ENCODE measurements around the gene KIF3B.
"Not testable (repeated sequence)": the region's sequence is repeated elsewhere in the genome, so short reads cannot be mapped to it uniquely, and the experiment has no call there.

Gene KIF3B

GRCh38 chr20:32296819-32297420 lies 19.5 kb downstream of the KIF3B start:
- no peak for DNase-seq

- no peak for DNase-seq
Measured at GRCh38 chr20:32297439-32297838, 20.0 kb downstream of the KIF3B start.

- DNase-seq = no peak
Measured at GRCh38 chr20:32300647-32301046, 23.2 kb downstream of the KIF3B start.

- DNase-seq = no peak
Measured at GRCh38 chr20:32301719-32302506, 24.5 kb downstream of the KIF3B start.

GRCh38 chr20:32302507-32302872 lies 25.0 kb downstream of the KIF3B start:
- DNase-seq = no peak

GRCh38 chr20:32304131-32304746 lies 26.8 kb downstream of the KIF3B start:
- no peak for DNase-seq

- no peak for DNase-seq
Measured at GRCh38 chr20:32312718-32313424, 35.4 kb downstream of the KIF3B start.

GRCh38 chr20:32314768-32315167 lies 37.3 kb downstream of the KIF3B start:
- DNase-seq = no peak

- no peak for DNase-seq
Measured at GRCh38 chr20:32315399-32315798, 37.9 kb downstream of the KIF3B start.

GRCh38 chr20:32315891-32316290 lies 38.4 kb downstream of the KIF3B start:
- no peak for DNase-seq

GRCh38 chr20:32316667-32317066 lies 39.2 kb downstream of the KIF3B start:
- DNase-seq = no peak

GRCh38 chr20:32319100-32319499 lies 41.6 kb downstream of the KIF3B start:
- DNase-seq = no peak

- no peak for DNase-seq
Measured at GRCh38 chr20:32320305-32320704, 42.9 kb downstream of the KIF3B start.

- DNase-seq = no peak
Measured at GRCh38 chr20:32321390-32321789, 43.9 kb downstream of the KIF3B start.

GRCh38 chr20:32322260-32322659 lies 44.8 kb downstream of the KIF3B start:
- DNase-seq = not testable (repeated sequence)

- not testable (repeated sequence) for DNase-seq
Measured at GRCh38 chr20:32323761-32324160, 46.3 kb downstream of the KIF3B start.

GRCh38 chr20:32325706-32326503 lies 48.5 kb downstream of the KIF3B start:
- DNase-seq = no peak

- no peak for DNase-seq
Measured at GRCh38 chr20:32326504-32326845, 49.0 kb downstream of the KIF3B start.

GRCh38 chr20:32327087-32327681 lies 49.7 kb downstream of the KIF3B start:
- no peak for DNase-seq

- no peak for DNase-seq
Measured at GRCh38 chr20:32329817-32330554, 52.5 kb downstream of the KIF3B start.

GRCh38 chr20:32330555-32330897 lies 53.1 kb downstream of the KIF3B start:
- no peak for DNase-seq

- no peak for DNase-seq
Measured at GRCh38 chr20:32332614-32333013, 55.2 kb downstream of the KIF3B start.

Data from stimulated activated CD4-positive, alpha-beta T cell treated with anti-CD3 and anti-CD28 coated beads, Interleukin-4, amount 100 ng/mL, for 4 hours (primary cell).